Measurements from ENCODE around the gene XPC. TPM values are rescaled to one million over a fixed set of nuclear protein-coding genes. Genes with fewer than 3 reads are reported as not detected.
A peak's percentile ranks its signal among the peaks of the same experiment; 100 is the strongest.

The XPC gene
- total RNA-seq, 1 experiment from 2014 or later: 34.9 TPM

DNA sequence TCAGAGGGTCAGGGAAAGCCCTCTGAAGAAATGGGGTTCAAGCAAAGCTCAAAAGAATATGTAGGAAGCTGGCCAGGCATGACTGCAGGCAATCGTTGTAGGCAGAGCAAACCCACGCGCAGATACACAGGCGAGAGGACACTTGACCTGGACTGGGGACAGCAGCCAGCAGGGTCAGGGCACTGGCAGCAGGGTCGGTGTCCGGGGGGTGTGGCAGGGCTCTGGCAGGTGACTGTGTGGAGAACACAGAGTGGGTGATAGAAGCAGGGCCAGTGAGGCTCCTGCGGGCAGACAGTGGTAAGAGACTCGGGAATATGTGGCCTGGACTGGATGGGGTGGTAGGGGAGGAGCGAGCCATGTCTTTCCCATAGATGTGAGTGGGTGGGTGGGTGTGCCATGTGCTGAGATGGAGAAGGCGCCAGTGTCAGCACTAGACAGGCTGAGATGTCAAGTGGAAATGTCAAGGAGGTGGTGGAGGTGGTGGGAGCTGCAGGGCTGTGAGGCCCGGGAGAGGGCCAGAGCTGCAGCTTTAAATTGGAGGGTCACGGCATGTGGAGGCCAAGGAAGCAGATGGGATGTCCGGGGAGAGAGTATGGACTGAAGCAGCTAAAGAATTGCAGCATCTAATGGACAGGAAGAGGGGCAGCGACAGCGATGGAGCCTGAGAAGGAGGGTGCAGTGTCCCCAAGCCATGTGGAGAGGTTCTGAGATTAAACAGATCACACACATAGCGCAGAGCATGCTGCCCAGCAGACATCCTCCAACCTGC is 40.1 kb downstream of the XPC start:
- TF ChIP-seq, protein P1, sequence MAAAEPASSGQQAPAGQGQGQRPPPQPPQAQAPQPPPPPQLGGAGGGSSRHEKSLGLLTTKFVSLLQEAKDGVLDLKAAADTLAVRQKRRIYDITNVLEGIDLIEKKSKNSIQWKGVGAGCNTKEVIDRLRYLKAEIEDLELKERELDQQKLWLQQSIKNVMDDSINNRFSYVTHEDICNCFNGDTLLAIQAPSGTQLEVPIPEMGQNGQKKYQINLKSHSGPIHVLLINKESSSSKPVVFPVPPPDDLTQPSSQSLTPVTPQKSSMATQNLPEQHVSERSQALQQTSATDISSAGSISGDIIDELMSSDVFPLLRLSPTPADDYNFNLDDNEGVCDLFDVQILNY (CRISPR knock-in tag; IDR thresholded peaks at IDR 0.05): no peak
- TF ChIP-seq ZNF138 (CRISPR knock-in tag; conservative IDR thresholded peaks at IDR 0.05) (no peak), EMX1 (CRISPR knock-in tag; IDR thresholded peaks at IDR 0.05) (no peak), SP1 (CRISPR knock-in tag; conservative IDR thresholded peaks at IDR 0.05) (no peak)
- Mint-ChIP-seq H3K36me3 (peaks cover 19% of the 10 kb centered on the region), H3K9me3 (no peaks in the 10 kb centered on the region), H3K27ac (no peak overlapping the region), H3K4me3 (no peak overlapping the region), H3K27me3 (ENCODE audit: low read depth) (no peaks in the 10 kb centered on the region), H3K4me1 (no peaks in the 10 kb centered on the region)
- peak; percentile 8 for DNase-seq (ENCODE audit: low spot score)
- ChIA-PET CTCF (no interaction called here), POLR2A (no interaction called here)
- no peak for ATAC-seq

DNA sequence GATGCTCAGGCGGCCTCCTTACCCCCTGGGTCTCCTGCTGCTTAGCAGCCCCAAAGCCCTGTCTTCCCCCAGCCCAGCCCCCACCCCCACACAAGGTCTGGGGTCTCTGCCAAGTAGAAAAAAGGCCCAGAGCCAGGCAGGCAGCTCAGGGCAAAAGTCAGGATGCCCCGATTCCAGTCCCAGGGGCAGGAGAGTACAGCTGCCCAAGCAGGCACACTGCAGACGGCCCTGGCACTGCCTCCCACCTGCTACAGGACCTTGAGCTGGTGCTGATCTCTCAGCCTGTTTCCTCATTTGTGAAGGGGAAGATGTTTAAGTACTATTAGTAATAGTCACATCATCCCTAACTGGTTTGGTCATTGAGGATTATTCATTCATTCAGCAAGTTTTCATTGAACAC is 41.0 kb downstream of the XPC start:
- ChIA-PET POLR2A (no interaction called here), CTCF (no interaction called here)
- Mint-ChIP-seq H3K4me3 (no peak overlapping the region), H3K27ac (no peak overlapping the region), H3K9me3 (no peaks in the 10 kb centered on the region), H3K36me3 (peaks cover 27% of the 10 kb centered on the region), H3K27me3 (ENCODE audit: low read depth) (no peaks in the 10 kb centered on the region), H3K4me1 (no peaks in the 10 kb centered on the region)
- no peak for ATAC-seq
- no peak for TF ChIP-seq PRRX2 (CRISPR knock-in tag; IDR thresholded peaks at IDR 0.05)
- no peak for TF ChIP-seq GABPB1 (CRISPR knock-in tag; IDR thresholded peaks at IDR 0.05)
- TF ChIP-seq, protein P2, sequence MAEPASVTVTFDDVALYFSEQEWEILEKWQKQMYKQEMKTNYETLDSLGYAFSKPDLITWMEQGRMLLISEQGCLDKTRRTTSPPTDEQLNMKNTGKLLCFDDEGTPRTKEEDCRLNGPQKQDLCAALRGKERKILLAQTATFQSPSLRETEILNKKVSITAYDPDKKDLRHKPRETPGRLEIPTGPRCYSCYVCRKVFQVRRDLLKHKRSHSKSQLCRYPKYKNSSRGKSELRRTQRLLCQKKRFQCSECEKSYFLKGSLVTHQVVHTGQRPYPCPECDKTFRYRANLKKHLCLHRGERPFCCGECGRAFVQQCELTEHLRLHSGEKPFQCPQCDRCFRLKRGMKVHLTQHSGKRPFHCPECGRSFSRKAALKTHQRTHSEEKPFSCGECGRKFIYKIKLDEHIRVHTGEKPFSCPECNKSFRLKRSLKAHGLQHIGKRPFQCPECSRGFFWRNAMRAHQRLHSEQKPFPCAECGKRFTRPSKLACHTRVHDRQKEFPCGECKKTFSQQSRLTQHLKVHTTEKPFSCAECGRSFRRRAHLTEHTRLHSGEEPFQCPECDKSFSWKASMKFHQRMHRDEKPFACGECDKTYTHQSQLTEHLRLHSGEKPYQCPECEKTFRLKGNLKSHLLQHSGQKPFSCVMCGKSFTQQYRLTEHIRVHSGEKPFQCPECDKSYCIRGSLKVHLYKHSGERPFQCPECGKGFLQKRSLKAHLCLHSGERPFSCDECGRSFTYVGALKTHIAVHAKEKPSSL (CRISPR knock-in tag; conservative IDR thresholded peaks at IDR 0.05): no peak
- peak; percentile 3 for DNase-seq (ENCODE audit: low spot score)

DNA sequence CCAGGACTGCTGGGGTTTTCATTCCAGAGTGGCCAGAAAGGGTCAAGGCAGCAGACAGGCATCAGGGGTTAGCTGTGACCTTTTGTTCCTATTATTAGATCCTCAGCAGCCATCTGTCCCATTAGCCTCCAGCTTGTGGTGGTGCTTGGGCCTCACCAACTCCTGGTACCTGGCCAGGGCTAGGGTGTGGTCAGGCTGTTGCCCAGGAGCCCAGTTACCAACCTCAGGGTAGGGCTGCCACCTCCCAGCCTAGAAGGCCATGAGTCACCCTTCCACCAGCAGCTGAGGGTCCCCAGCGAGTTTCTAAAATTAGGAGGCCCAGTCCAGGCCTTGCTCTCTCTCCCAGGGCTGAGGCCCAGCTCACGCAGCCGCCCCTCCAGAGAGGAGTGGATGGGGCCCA is 41.4 kb downstream of the XPC start:
- Mint-ChIP-seq H3K27ac (no peak overlapping the region), H3K4me3 (no peak overlapping the region), H3K27me3 (ENCODE audit: low read depth) (no peaks in the 10 kb centered on the region), H3K9me3 (no peaks in the 10 kb centered on the region), H3K4me1 (no peaks in the 10 kb centered on the region), H3K36me3 (peaks cover 31% of the 10 kb centered on the region)
- DNase-seq (ENCODE audit: low spot score) (no peak), ATAC-seq (no peak)
- TF ChIP-seq JAZF1 (CRISPR knock-in tag; IDR thresholded peaks at IDR 0.05) (no peak), ZNF263 (CRISPR knock-in tag; IDR thresholded peaks at IDR 0.05; ENCODE audit: low read depth) (no peak), RELA (CRISPR knock-in tag; IDR thresholded peaks at IDR 0.05; ENCODE audit: borderline replicate concordance) (no peak), ZNF232 (CRISPR knock-in tag; IDR thresholded peaks at IDR 0.05) (no peak), ZNF121 (CRISPR knock-in tag; IDR thresholded peaks at IDR 0.05) (no peak), GTF2I (CRISPR knock-in tag; conservative IDR thresholded peaks at IDR 0.05) (no peak)
- TF ChIP-seq, protein P3, sequence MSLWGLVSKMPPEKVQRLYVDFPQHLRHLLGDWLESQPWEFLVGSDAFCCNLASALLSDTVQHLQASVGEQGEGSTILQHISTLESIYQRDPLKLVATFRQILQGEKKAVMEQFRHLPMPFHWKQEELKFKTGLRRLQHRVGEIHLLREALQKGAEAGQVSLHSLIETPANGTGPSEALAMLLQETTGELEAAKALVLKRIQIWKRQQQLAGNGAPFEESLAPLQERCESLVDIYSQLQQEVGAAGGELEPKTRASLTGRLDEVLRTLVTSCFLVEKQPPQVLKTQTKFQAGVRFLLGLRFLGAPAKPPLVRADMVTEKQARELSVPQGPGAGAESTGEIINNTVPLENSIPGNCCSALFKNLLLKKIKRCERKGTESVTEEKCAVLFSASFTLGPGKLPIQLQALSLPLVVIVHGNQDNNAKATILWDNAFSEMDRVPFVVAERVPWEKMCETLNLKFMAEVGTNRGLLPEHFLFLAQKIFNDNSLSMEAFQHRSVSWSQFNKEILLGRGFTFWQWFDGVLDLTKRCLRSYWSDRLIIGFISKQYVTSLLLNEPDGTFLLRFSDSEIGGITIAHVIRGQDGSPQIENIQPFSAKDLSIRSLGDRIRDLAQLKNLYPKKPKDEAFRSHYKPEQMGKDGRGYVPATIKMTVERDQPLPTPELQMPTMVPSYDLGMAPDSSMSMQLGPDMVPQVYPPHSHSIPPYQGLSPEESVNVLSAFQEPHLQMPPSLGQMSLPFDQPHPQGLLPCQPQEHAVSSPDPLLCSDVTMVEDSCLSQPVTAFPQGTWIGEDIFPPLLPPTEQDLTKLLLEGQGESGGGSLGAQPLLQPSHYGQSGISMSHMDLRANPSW (CRISPR knock-in tag; conservative IDR thresholded peaks at IDR 0.05; ENCODE audit: low read depth): no peak
- TF ChIP-seq, protein P4, sequence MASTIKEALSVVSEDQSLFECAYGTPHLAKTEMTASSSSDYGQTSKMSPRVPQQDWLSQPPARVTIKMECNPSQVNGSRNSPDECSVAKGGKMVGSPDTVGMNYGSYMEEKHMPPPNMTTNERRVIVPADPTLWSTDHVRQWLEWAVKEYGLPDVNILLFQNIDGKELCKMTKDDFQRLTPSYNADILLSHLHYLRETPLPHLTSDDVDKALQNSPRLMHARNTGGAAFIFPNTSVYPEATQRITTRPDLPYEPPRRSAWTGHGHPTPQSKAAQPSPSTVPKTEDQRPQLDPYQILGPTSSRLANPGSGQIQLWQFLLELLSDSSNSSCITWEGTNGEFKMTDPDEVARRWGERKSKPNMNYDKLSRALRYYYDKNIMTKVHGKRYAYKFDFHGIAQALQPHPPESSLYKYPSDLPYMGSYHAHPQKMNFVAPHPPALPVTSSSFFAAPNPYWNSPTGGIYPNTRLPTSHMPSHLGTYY (CRISPR knock-in tag; IDR thresholded peaks at IDR 0.05): no peak
- POLR2A ChIA-PET: no interaction called here
- CTCF ChIA-PET: no interaction called here

All from WTC11 (cell line).